RWPE1 (cell line): ENCODE results near the gene TPM2.

Experiments
- CTCF ChIA-PET: fragments of 350-600 bp; sonication (Branson Sonifier 250); formaldehyde crosslinking; extraction: SDS; loops from one replicate; lab custom pipeline; 2021; lab: Yijun Ruan, JAX
- POLR2A ChIA-PET: fragments of 400-600 bp; formaldehyde crosslinking; extraction: SDS; loops from one replicate; lab custom pipeline; 2020; ENCODE audit warnings: antibody characterized with exemption; ENCODE audit not compliant: low non-redundant PET; lab: Yijun Ruan, JAX
- DNase-seq: peaks from one replicate; pipeline ENCODE4 v3.0.0; 2012; ENCODE audit warnings: low spot score
- H3K27ac ChIP-seq: fragments of 450-650 bp; 2 replicates; pipeline ENCODE4 v1.5.1; 2017
- CTCF ChIP-seq: fragments of 450-650 bp; conservative IDR thresholded peaks from 2 replicates; pipeline ENCODE4 v1.5.1; 2017; ENCODE audit warnings: low read depth, mild to moderate bottlenecking

Gene TPM2

GRCh38 chr9:35714579-35715252 is 25.0 kb upstream of the TPM2 start:
- peak overlapping the region; percentile 4; the same call in 1 of the 2 replicates for H3K27ac ChIP-seq
- POLR2A ChIA-PET: no interaction called here
- DNase-seq: no peak
- no peak for TF ChIP-seq CTCF
- CTCF ChIA-PET: interaction anchor here (0.5 to 1.4 kb wide), 3 partner anchors 18 to 1017 kb away, joined by 3 to 6 read pairs (median 3); no protein-coding TSS in a partner anchor

GRCh38 chr9:35714123-35714522 is 24.4 kb upstream of the TPM2 start:
- ChIA-PET CTCF (interaction anchor here (0.5 to 1.4 kb wide), 2 partner anchors 18 to 1018 kb away, joined by 3 to 6 read pairs; no protein-coding TSS in a partner anchor), POLR2A (no interaction called here)
- DNase-seq: no peak
- no peak for TF ChIP-seq CTCF
- H3K27ac ChIP-seq: peak overlapping the region; percentile 4; the same call in 1 of the 2 replicates

- no peak for DNase-seq
- ChIA-PET POLR2A (no interaction called here), CTCF (interaction anchor here (1.4 kb wide), 1 partner anchor 17 kb away, joined by 6 read pairs; no protein-coding TSS in a partner anchor)
- TF ChIP-seq CTCF: no peak
- no peak overlapping the region for H3K27ac ChIP-seq
Observed at GRCh38 chr9:35713578-35713977, 23.9 kb upstream of the TPM2 start.

- no peak for TF ChIP-seq CTCF
- H3K27ac ChIP-seq: no peak overlapping the region
- DNase-seq: no peak
- CTCF ChIA-PET: no interaction called here
- POLR2A ChIA-PET: no interaction called here
Observed at GRCh38 chr9:35712762-35713400, 23.2 kb upstream of the TPM2 start.

- H3K27ac ChIP-seq: peak overlapping the region; percentile 24
- TF ChIP-seq CTCF: no peak
- ChIA-PET POLR2A (no interaction called here), CTCF (interaction anchor here (1.5 to 1.6 kb wide), 2 partner anchors 15 to 54 kb away, joined by 7 to 11 read pairs; partner anchors contain the start of genes CCDC107 and RMRP)
- no peak for DNase-seq
Observed at GRCh38 chr9:35711501-35712428, 22.0 kb upstream of the TPM2 start.
